H1 (cell line): ENCODE measurements around the gene FEM1C. TPM values are rescaled to one million over a fixed set of nuclear protein-coding genes. Genes with fewer than 3 reads are reported as not detected.
A peak's percentile ranks its signal among the peaks of the same experiment; 100 is the strongest.

Experiments
- CTCF ChIA-PET: fragments of 300-600 bp; sonication (Branson Sonifier 250); formaldehyde crosslinking; loops from one replicate; lab custom pipeline; 2021; ENCODE audit not compliant: partially characterized antibody; lab: Charles Lee
- POLR2A ChIA-PET: fragments of 300-600 bp; sonication (Branson Sonifier 250); formaldehyde crosslinking; loops from one replicate; lab custom pipeline; 2021; ENCODE audit warnings: inconsistent platforms; ENCODE audit not compliant: partially characterized antibody; lab: Charles Lee
- DNase-seq, 2 experiments: peaks; one replicate each; pipeline versions ENCODE4 v3.0.0 to v3.0.0-alpha.2; 2010 to 2022; ENCODE audit warnings: low spot score in 2 of 2, low read depth in 1 of 2, mixed read lengths in 1 of 2
- FAIRE-seq: peaks from 2 replicates; lab custom pipeline; 2011; peaks lifted over from hg19 to GRCh38; lab: Jason Lieb, UNC
- H2AFZ ChIP-seq: 2 replicates; pipeline ENCODE4 v1.8.1; 2012; ENCODE audit warnings: low read length, inconsistent platforms
- H2AK5ac ChIP-seq: 2 replicates; pipeline ENCODE4 v1.6.1; 2013; ENCODE audit warnings: low read depth, low read length
- H2BK120ac ChIP-seq: replicated peaks from 2 replicates; pipeline ENCODE3; 2013; ENCODE audit warnings: low read depth, low read length, inconsistent platforms
- H2BK12ac ChIP-seq: 2 replicates; pipeline ENCODE4 v1.6.1; 2013; ENCODE audit warnings: low read depth, low read length
- H2BK15ac ChIP-seq: 2 replicates; pipeline ENCODE4 v1.6.1; 2013; ENCODE audit warnings: low read length
- H2BK20ac ChIP-seq: 2 replicates; pipeline ENCODE4 v1.6.1; 2013; ENCODE audit warnings: low read length
- H2BK5ac ChIP-seq: 2 replicates; pipeline ENCODE4 v1.6.1; 2013; ENCODE audit warnings: low read depth, low read length
- H3K14ac ChIP-seq: 2 replicates; pipeline ENCODE4 v1.6.1; 2013; ENCODE audit warnings: inconsistent platforms; ENCODE audit not compliant: insufficient read length
- H3K18ac ChIP-seq: 2 replicates; pipeline ENCODE4 v1.6.1; 2013; ENCODE audit warnings: low read length; ENCODE audit errors: extremely low read depth
- H3K23ac ChIP-seq: 2 replicates; pipeline ENCODE4 v1.6.1; 2013; ENCODE audit warnings: inconsistent platforms; ENCODE audit not compliant: insufficient read length
- H3K23me2 ChIP-seq: 2 replicates; pipeline ENCODE4 v1.6.1; 2013; ENCODE audit warnings: low read depth, low read length
- H3K27ac ChIP-seq: 2 replicates; pipeline ENCODE4 v1.6.1; 2011; ENCODE audit warnings: low read depth, low read length, inconsistent platforms
- H3K27me3 ChIP-seq, 4 experiments: replicated peaks in 1 of 4; 1 replicate in 1 of 4; 2 replicates in 3 of 4; pipeline versions ENCODE4 v1.6.1 to v1.8.1; 2011 to 2013; ENCODE audit warnings: low read length in 3 of 4, mild to moderate bottlenecking in 3 of 4, inconsistent platforms in 2 of 4, mixed read lengths in 2 of 4, moderate library complexity in 1 of 4; ENCODE audit not compliant: control insufficient read depth in 3 of 4, insufficient read depth in 3 of 4; ENCODE audit errors: extremely low read depth in 1 of 4
- H3K36me3 ChIP-seq, 4 experiments: 2 replicates each; pipeline versions ENCODE4 v1.6.1 to v1.8.1; 2011 to 2013; ENCODE audit warnings: mild to moderate bottlenecking in 4 of 4, low read length in 3 of 4, moderate library complexity in 2 of 4, control low read depth in 1 of 4, inconsistent platforms in 1 of 4; ENCODE audit not compliant: insufficient read depth in 4 of 4, control insufficient read depth in 2 of 4
- H3K4ac ChIP-seq: replicated peaks from 2 replicates; pipeline ENCODE3; 2013; ENCODE audit warnings: low read length, low read depth, mixed read lengths, inconsistent platforms; ENCODE audit not compliant: insufficient read length
- H3K4me1 ChIP-seq, 4 experiments: replicated peaks in 1 of 4; 1 replicate in 1 of 4; 2 replicates in 3 of 4; pipeline versions ENCODE4 v1.6.1 to v1.8.1; 2011 to 2013; ENCODE audit warnings: low read length in 3 of 4, inconsistent platforms in 2 of 4, mixed read lengths in 1 of 4; ENCODE audit not compliant: insufficient read depth in 4 of 4, control insufficient read depth in 3 of 4
- H3K4me2 ChIP-seq, 2 experiments: 2 replicates each; pipeline versions ENCODE4 v1.6.1 to v1.8.1; 2011 to 2013; ENCODE audit warnings: low read depth in 2 of 2, low read length in 2 of 2, control low read depth in 1 of 2, inconsistent platforms in 1 of 2, mild to moderate bottlenecking in 1 of 2; ENCODE audit not compliant: insufficient read depth in 1 of 2
- H3K4me3 ChIP-seq, 4 experiments: fragments of 200-600, 300-600 bp in 1 of 4; sonication (generic), shearing (Covaris generic), sonication (Bioruptor Twin) in 1 of 4; 2 replicates each; pipeline versions ENCODE4 v1.5.1 to v1.8.1; 2011 to 2016; ENCODE audit warnings: low read length in 4 of 4, low read depth in 3 of 4, control low read depth in 2 of 4, inconsistent platforms in 2 of 4, mild to moderate bottlenecking in 2 of 4, mixed read lengths in 1 of 4, moderate library complexity in 1 of 4; ENCODE audit not compliant: insufficient read depth in 2 of 4; ENCODE audit errors: extremely low read depth in 1 of 4
- H3K56ac ChIP-seq: replicated peaks from 2 replicates; pipeline ENCODE3; 2013; ENCODE audit warnings: low read depth, mild to moderate bottlenecking, mixed read lengths, low read length, inconsistent platforms; ENCODE audit not compliant: insufficient read length
- H3K79me1 ChIP-seq: 2 replicates; pipeline ENCODE4 v1.6.1; 2013; ENCODE audit warnings: low read depth, low read length, control low read depth
- H3K79me2 ChIP-seq, 2 experiments: 2 replicates each; pipeline versions ENCODE4 v1.6.1 to v1.8.1; 2012 to 2013; ENCODE audit warnings: low read length in 2 of 2, mild to moderate bottlenecking in 2 of 2, inconsistent platforms in 1 of 2; ENCODE audit not compliant: insufficient read depth in 2 of 2, control insufficient read depth in 1 of 2
- H3K9ac ChIP-seq, 4 experiments: replicated peaks in 1 of 4; 1 replicate in 1 of 4; 2 replicates in 3 of 4; pipeline versions ENCODE4 v1.6.1 to v1.8.1; 2011 to 2013; ENCODE audit warnings: low read depth in 3 of 4, low read length in 3 of 4, control low read depth in 2 of 4, mild to moderate bottlenecking in 2 of 4, moderate library complexity in 2 of 4, inconsistent platforms in 1 of 4; ENCODE audit errors: extremely low read depth in 1 of 4
- H3K9me3 ChIP-seq, 2 experiments: 2 replicates each; pipeline versions ENCODE4 v1.6.1 to v1.8.1; 2012 to 2013; ENCODE audit warnings: mild to moderate bottlenecking in 2 of 2, moderate library complexity in 2 of 2, control low read depth in 1 of 2, inconsistent platforms in 1 of 2, low read depth in 1 of 2, low read length in 1 of 2, mixed read lengths in 1 of 2; ENCODE audit not compliant: insufficient read depth in 2 of 2
- H4K20me1 ChIP-seq, 2 experiments: replicated peaks in 1 of 2; 2 replicates each; pipeline versions ENCODE3 to v1.8.1; 2011 to 2013; ENCODE audit warnings: inconsistent platforms in 2 of 2, low read length in 2 of 2, mild to moderate bottlenecking in 1 of 2; ENCODE audit not compliant: insufficient read depth in 2 of 2, control insufficient read depth in 1 of 2
- H4K5ac ChIP-seq: 2 replicates; pipeline ENCODE4 v1.6.1; 2013; ENCODE audit warnings: low read length, low read depth, mixed read lengths, inconsistent platforms; ENCODE audit not compliant: insufficient read length
- H4K8ac ChIP-seq: 2 replicates; pipeline ENCODE4 v1.8.0; 2013; ENCODE audit warnings: mild to moderate bottlenecking, moderate library complexity, low read length, inconsistent platforms; ENCODE audit not compliant: insufficient read depth; ENCODE audit errors: extremely low read depth
- H4K91ac ChIP-seq: replicated peaks from 2 replicates; pipeline ENCODE3; 2013; ENCODE audit warnings: low read length, mixed read lengths, inconsistent platforms; ENCODE audit not compliant: insufficient read length
- CBX5 ChIP-seq: fragments of 300-800, 300-1000 bp; sonication (generic); IDR thresholded peaks from 2 replicates; pipeline ENCODE4 v1.7.1; 2016; ENCODE audit warnings: antibody characterized with exemption, low read length, low read depth
- RNF2 ChIP-seq: fragments of 200-900, 300-1000 bp; sonication (generic); IDR thresholded peaks from 2 replicates; pipeline ENCODE4 v1.7.1; 2016; ENCODE audit warnings: borderline replicate concordance, low read depth, mild to moderate bottlenecking, antibody characterized with exemption, low read length; ENCODE audit not compliant: poor library complexity, severe bottlenecking; ENCODE audit errors: missing control alignments
- WGBS, 2 experiments: shearing (Covaris generic) in 1 of 2; methylation state at CpG; one replicate each; pipeline versions ENCODE4 v1.1.6 to v1.1.7; 2013 to 2015; ENCODE audit warnings: low lambda C conversion rate in 2 of 2, mixed read lengths in 2 of 2, inconsistent platforms in 1 of 2, low coverage in 1 of 2, missing lambda C conversion rate in 1 of 2; ENCODE audit not compliant: insufficient replicate concordance in 2 of 2, insufficient coverage in 1 of 2, insufficient read length in 1 of 2; ENCODE audit errors: extremely low coverage in 1 of 2, missing lambda C conversion rate in 1 of 2; 5-methylcytosine and 5-hydroxymethylcytosine counted together
- long read RNA-seq, 2 experiments: library from RNA in 1 of 2; library from capped mRNA in 1 of 2; stranded (forward); transcript quantifications; one replicate each; pipeline ENCODE4 v2.0.0, GENCODE V29; 2021; ENCODE audit warnings: inconsistent platforms in 1 of 2
- polyA minus RNA-seq, 3 experiments: library from RNA; depleted of rRNA, polyadenylated mRNA; stranded (reverse); fragments of >200 nt; gene quantifications; 1 replicate in 2 of 3; 2 replicates in 1 of 3; pipeline ENCODE4 v1.2.3, GENCODE V29; 2011
- polyA plus RNA-seq, 7 experiments: library from polyadenylated mRNA; depleted of rRNA in 3 of 7; stranded (reverse) in 5 of 7; unstranded in 2 of 7; fragments of >200 nt in 5 of 7; fragments of 200-250 nt in 2 of 7; gene quantifications; 1 replicate in 5 of 7; 2 replicates in 1 of 7; 4 replicates in 1 of 7; pipeline versions ENCODE4 v1.2.1 to v1.2.3, GENCODE V29; 2011 to 2013; ENCODE audit warnings: missing spikeins in 2 of 7, mixed read lengths in 2 of 7
- total RNA-seq: library from RNA; stranded (reverse); fragmentation: NEBNext Ultra II Directional; extraction: Animal tissue kit (Norgen Biotek cat#: 25700); gene quantifications from 2 replicates; pipeline ENCODE4 v1.2.1, GENCODE V29; 2021

The FEM1C gene, protein sequence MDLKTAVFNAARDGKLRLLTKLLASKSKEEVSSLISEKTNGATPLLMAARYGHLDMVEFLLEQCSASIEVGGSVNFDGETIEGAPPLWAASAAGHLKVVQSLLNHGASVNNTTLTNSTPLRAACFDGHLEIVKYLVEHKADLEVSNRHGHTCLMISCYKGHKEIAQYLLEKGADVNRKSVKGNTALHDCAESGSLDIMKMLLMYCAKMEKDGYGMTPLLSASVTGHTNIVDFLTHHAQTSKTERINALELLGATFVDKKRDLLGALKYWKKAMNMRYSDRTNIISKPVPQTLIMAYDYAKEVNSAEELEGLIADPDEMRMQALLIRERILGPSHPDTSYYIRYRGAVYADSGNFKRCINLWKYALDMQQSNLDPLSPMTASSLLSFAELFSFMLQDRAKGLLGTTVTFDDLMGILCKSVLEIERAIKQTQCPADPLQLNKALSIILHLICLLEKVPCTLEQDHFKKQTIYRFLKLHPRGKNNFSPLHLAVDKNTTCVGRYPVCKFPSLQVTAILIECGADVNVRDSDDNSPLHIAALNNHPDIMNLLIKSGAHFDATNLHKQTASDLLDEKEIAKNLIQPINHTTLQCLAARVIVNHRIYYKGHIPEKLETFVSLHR
- total RNA-seq (16.6 and 17.7 TPM in 2 replicates), polyA plus RNA-seq (2011; rRNA removed) (2.7 and 4.4 TPM in 2 replicates), polyA minus RNA-seq (2011; rRNA and poly(A)+ RNA removed) (16.7 and 20.9 TPM in 2 replicates)
- 5.8 TPM for polyA plus RNA-seq (2011; cell fraction: cytosol; rRNA removed)
- 1.8 TPM for polyA plus RNA-seq (2011; cell fraction: nucleus; rRNA removed)
- polyA plus RNA-seq (2012, experiment 1 of 2): 4.0 to 8.3 TPM (median 5.0 TPM) in 4 replicates
- polyA plus RNA-seq (2012, experiment 2 of 2): 0.60 TPM
- 6.3 TPM for polyA plus RNA-seq (2013, experiment 1 of 2)
- 6.1 TPM for polyA plus RNA-seq (2013, experiment 2 of 2)
- polyA minus RNA-seq (2011; cell fraction: cytosol; rRNA and poly(A)+ RNA removed): 10.4 TPM
- 15.9 TPM for polyA minus RNA-seq (2011; cell fraction: nucleus; rRNA and poly(A)+ RNA removed)
- long read RNA-seq, experiment 1, full-length matches to known transcripts: 2 of 9 reads
- long read RNA-seq, experiment 1, partial matches to known transcripts: 0 of 9 reads
- long read RNA-seq, experiment 1, other reads (novel, unspliced or antisense): 7 of 9 reads
- long read RNA-seq, experiment 2, full-length matches to known transcripts: 1 of 5 reads
- long read RNA-seq, experiment 2, partial matches to known transcripts: 0 of 5 reads
- long read RNA-seq, experiment 2, other reads (novel, unspliced or antisense): 4 of 5 reads

DNA sequence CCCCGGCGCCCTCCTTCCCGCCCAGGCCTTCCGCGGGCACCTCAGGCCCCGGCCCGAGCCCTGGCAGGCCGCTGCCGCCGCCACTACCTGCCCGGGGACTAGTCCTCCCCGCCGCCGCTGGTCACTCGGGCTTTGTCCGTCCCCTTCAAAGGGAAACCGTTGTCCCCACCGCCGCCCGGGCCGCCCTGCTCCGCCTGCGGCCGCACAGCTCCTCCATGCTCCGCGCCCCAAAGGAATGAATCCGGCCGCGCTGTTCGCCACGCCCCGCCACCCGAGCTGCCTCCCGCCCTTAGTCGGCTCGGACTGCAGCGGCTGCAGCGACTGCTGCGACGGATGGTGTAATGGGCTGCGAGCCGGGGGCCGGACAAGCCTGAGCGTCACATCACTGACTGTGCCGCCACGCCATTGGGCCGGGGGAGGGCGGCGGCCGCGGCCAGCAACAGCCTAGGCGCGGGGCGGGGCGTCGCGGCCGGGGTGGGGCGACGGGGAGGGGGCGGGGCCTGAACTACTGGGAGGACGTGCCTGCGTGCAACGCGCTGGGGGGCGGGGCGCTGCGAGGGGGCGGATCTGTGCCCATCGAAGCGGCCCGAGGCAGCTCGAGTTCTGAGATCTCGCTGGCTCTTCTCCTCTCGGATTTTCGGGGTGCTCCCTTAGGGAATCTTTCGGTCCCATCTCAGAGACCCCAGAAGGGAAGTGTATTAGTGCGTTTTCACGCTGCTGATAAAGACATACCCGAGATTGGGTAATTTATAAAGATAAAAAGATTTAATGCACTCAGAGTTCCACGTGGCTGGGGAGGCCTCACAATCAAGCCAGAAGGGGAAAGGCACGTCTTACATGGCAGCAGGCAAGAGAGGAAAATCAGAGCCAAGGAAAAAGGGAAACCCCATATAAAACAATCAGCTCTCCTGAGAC, at the start of gene FEM1C:
Gene FEM1C (minus strand): TSS at position 340 of the 915 bp plus-strand sequence. CDS start 1,282 bp downstream, outside the sequence.
- H2BK15ac ChIP-seq: no peak within 1 kb of the TSS
- H2AFZ ChIP-seq: peak within 1 kb of the TSS; percentile 83; the same call in 1 of the 2 replicates
- H3K4me3 ChIP-seq: peak within 1 kb of the TSS; percentile 81 to 97 (median 90)
- no peak within 1 kb of the TSS for H3K23ac ChIP-seq
- H3K18ac ChIP-seq: peak within 1 kb of the TSS; percentile 65; the same call in 1 of the 2 replicates
- H3K4me2 ChIP-seq: peak within 1 kb of the TSS; percentile 89 to 97
- 7% methylated on average over 28 of the region's 82 CpGs; no CpG with 5 or more reads in 1 of the 2 experiments for WGBS, 2 experiments
- peak within 1 kb of the TSS; percentile 91 for H3K27ac ChIP-seq
- peak; percentile 19 for FAIRE-seq
- H3K4me1 ChIP-seq: peaks cover 0 to 7% (median 2%) of the 10 kb centered on the region in 4 experiments; a peak in 5 of 7 replicates
- peak within 1 kb of the TSS; percentile 79 for H4K5ac ChIP-seq
- H4K8ac ChIP-seq: peak within 1 kb of the TSS; percentile 96
- peaks cover 9 to 15% of the 10 kb centered on the region in 2 experiments for H3K9me3 ChIP-seq
- peak; percentile 86 to 97 for DNase-seq
- H3K14ac ChIP-seq: no peak within 1 kb of the TSS
- ChIA-PET POLR2A (interaction anchor here (0.6 to 3.2 kb wide), 30 partner anchors 8 to 376 kb away, joined by 3 to 18 read pairs (median 4); partner anchors contain the start of genes AP3S1, ATG12 and CCDC112), CTCF (interaction anchor here (1.1 to 2.6 kb wide), 6 partner anchors 20 to 232 kb away, joined by 3 to 13 read pairs (median 4); no protein-coding TSS in a partner anchor)
- no peaks in the 10 kb centered on the region for H3K27me3 ChIP-seq
- peaks cover 0 to 22% (median 2%) of the 10 kb centered on the region in 4 experiments; a peak in 3 of 8 replicates for H3K36me3 ChIP-seq
- no peak within 1 kb of the TSS for H2AK5ac ChIP-seq
- H2BK120ac ChIP-seq: no peak within 1 kb of the TSS
- peak within 1 kb of the TSS; percentile 89 to 98 (median 96) for H3K9ac ChIP-seq
- H2BK12ac ChIP-seq: no peak within 1 kb of the TSS
- H4K91ac ChIP-seq: peak within 1 kb of the TSS; percentile 39
- peak within 1 kb of the TSS; percentile 44 for H3K56ac ChIP-seq
- peaks cover 8 to 44% of the 10 kb centered on the region in 2 experiments for H3K79me2 ChIP-seq
- peaks cover 6% of the 10 kb centered on the region for H3K23me2 ChIP-seq
- H3K79me1 ChIP-seq: peaks cover 2% of the 10 kb centered on the region; the same call in 1 of the 2 replicates
- H2BK20ac ChIP-seq: no peak within 1 kb of the TSS
- no peak within 1 kb of the TSS for H3K4ac ChIP-seq
- H2BK5ac ChIP-seq: peak within 1 kb of the TSS; percentile 76
- peaks cover 6 to 17% of the 10 kb centered on the region in 2 experiments for H4K20me1 ChIP-seq
- TF ChIP-seq RNF2: no peak
- TF ChIP-seq CBX5: no peak
